ENCODE results near the gene SMCO4.
"Not testable (repeated sequence)": the region's sequence is repeated elsewhere in the genome, so short reads cannot be mapped to it uniquely, and the experiment has no call there.

SMCO4 gene

GRCh38 chr11:93477684-93478234 lies 65.4 kb downstream of the SMCO4 start:
- no peak overlapping the region for H3K4me3 Mint-ChIP-seq
- no peak for ATAC-seq (replicated peaks)
- no peak overlapping the region for H3K27ac Mint-ChIP-seq
- H3K4me1 Mint-ChIP-seq = peaks cover 0 to 2% of the 10 kb centered on the region in 2 donors
- peaks cover 0 to 3% of the 10 kb centered on the region in 2 donors for H3K27me3 Mint-ChIP-seq
- no peaks in the 10 kb centered on the region for H3K9me3 Mint-ChIP-seq
- no peaks in the 10 kb centered on the region for H3K36me3 Mint-ChIP-seq
- no peak for DNase-seq

GRCh38 chr11:93476796-93477195 lies 66.4 kb downstream of the SMCO4 start:
- Mint-ChIP-seq H3K4me1 (peaks cover 0 to 2% of the 10 kb centered on the region in 2 donors), H3K27ac (no peak overlapping the region), H3K36me3 (no peaks in the 10 kb centered on the region), H3K9me3 (no peaks in the 10 kb centered on the region), H3K27me3 (peaks cover 0 to 3% of the 10 kb centered on the region in 2 donors), H3K4me3 (no peak overlapping the region)
- DNase-seq (no peak), ATAC-seq (replicated peaks) (no peak)

GRCh38 chr11:93474123-93474522 lies 69.1 kb downstream of the SMCO4 start:
- Mint-ChIP-seq H3K27me3 (peaks cover 0 to 3% of the 10 kb centered on the region in 2 donors), H3K4me1 (peaks cover 0 to 2% of the 10 kb centered on the region in 2 donors), H3K4me3 (no peak overlapping the region), H3K9me3 (no peaks in the 10 kb centered on the region), H3K36me3 (no peaks in the 10 kb centered on the region), H3K27ac (no peak overlapping the region)
- ATAC-seq (replicated peaks) (no peak), DNase-seq (no peak)

DNA sequence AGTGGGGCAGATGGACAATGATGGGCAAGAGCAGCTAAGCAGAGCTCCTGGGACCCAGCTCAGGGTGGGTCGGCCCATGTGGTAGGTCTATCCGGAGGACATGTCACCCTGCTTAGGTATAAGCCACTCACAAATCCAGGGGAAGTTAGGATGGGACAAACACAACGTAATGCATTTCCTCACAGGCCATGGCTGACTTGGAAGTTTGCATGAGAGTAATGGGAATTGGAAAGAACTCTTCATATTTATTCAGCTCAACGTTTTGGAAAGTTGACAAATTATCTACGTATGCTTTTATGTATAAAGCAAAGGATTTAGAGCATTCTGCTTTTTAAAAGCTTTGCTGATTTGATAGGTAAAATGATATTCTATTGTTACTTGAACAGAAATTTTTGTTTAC lies 74.9 kb downstream of the SMCO4 start:
- H3K27me3 Mint-ChIP-seq = no peaks in the 10 kb centered on the region
- H3K9me3 Mint-ChIP-seq = peaks cover 2 to 9% of the 10 kb centered on the region in 2 donors
- H3K27ac Mint-ChIP-seq = no peak overlapping the region
- no peak for DNase-seq
- no peaks in the 10 kb centered on the region for H3K36me3 Mint-ChIP-seq
- no peaks in the 10 kb centered on the region for H3K4me1 Mint-ChIP-seq
- no peak for ATAC-seq (replicated peaks)
- H3K4me3 Mint-ChIP-seq = no peak overlapping the region

GRCh38 chr11:93467054-93467453 lies 76.1 kb downstream of the SMCO4 start:
- ATAC-seq (replicated peaks) = no peak
- Mint-ChIP-seq H3K9me3 (peaks cover 6 to 12% of the 10 kb centered on the region in 2 donors), H3K27ac (no peak overlapping the region), H3K4me1 (no peaks in the 10 kb centered on the region), H3K27me3 (no peaks in the 10 kb centered on the region), H3K36me3 (no peaks in the 10 kb centered on the region), H3K4me3 (no peak overlapping the region)
- DNase-seq = no peak

DNA sequence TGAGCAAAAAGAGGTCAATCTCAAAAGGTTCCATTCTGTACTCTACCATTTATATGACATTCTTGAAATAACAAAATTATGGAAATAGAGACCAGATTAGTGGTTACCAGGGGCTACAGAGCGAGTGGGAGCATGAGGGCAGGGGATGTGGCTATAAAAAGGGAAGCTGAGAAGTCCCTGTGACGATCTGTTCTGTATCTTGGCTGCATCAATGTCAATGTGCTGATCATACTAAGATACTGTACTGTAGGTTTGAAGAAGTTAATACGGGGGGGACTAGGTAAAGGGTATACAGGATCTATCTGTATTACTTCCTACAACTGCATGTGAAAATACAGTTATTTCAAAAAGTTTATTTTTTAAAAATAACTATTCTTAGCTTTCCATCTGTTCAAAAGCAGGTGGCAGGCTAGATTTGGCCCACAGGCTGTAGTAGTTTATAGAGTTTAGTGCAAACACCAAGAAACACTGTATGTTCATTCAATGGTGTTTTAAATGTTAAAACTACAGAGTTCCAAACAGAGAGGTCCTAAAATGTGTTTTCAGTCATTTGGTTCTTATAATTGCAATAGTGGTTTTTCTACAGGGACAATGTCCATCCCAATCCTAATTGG lies 78.2 kb downstream of the SMCO4 start:
- no peak for DNase-seq
- no peaks in the 10 kb centered on the region for H3K36me3 Mint-ChIP-seq
- no peak overlapping the region for H3K27ac Mint-ChIP-seq
- peaks cover 6 to 13% of the 10 kb centered on the region in 2 donors for H3K9me3 Mint-ChIP-seq
- H3K27me3 Mint-ChIP-seq = no peaks in the 10 kb centered on the region
- H3K4me1 Mint-ChIP-seq = no peaks in the 10 kb centered on the region
- ATAC-seq (replicated peaks) = peak; percentile 23 to 48
- H3K4me3 Mint-ChIP-seq = no peak overlapping the region

DNA sequence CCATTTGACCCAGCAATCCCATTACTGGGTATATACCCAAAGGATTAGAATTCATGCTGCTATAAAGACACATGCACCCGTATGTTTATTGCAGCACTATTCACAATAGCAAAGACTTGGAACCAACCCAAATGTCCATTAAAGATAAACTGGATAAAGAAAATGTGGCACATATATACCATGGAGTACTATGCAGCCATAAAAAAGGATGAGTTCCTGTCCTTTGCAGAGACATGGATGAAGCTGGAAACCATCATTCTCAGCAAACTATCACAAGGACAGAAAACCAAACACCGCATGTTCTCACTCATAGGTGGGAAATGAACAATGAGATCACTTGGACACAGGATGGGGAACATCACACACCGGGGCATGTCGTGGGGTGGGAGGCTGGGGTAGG lies 79.5 kb downstream of the SMCO4 start:
- not testable (repeated sequence) for H3K36me3 Mint-ChIP-seq; H3K4me1 Mint-ChIP-seq; ATAC-seq (replicated peaks); H3K4me3 Mint-ChIP-seq; DNase-seq; H3K27ac Mint-ChIP-seq; H3K27me3 Mint-ChIP-seq
- peaks cover 6 to 13% of the 10 kb centered on the region in 2 donors for H3K9me3 Mint-ChIP-seq

DNA sequence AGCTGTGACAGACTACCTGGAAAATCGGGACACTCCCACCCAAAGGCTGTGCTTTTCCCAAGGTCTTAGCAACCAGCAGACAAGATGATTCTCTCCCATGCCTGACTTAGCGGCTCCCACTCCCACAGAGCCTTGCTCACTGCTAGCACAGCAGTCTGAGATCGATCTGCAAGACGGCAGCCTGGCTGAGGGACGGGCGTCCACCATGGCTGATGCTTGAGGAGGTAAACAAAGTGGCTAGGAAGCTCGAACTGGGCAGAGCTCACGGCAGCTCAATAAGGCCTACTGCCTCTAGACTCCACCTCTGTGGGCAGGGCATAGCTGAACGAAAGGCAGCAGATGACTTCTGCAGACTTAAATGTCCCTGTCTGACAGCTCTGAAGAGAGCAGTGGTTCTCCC lies 84.9 kb downstream of the SMCO4 start:
- peaks cover 4 to 8% of the 10 kb centered on the region in 2 donors for H3K27me3 Mint-ChIP-seq
- no peak for DNase-seq
- H3K4me1 Mint-ChIP-seq = no peaks in the 10 kb centered on the region
- no peak overlapping the region for H3K4me3 Mint-ChIP-seq
- ATAC-seq (replicated peaks) = no peak
- H3K9me3 Mint-ChIP-seq = peaks cover 4% of the 10 kb centered on the region in 2 donors
- no peak overlapping the region for H3K27ac Mint-ChIP-seq
- no peaks in the 10 kb centered on the region for H3K36me3 Mint-ChIP-seq

DNA sequence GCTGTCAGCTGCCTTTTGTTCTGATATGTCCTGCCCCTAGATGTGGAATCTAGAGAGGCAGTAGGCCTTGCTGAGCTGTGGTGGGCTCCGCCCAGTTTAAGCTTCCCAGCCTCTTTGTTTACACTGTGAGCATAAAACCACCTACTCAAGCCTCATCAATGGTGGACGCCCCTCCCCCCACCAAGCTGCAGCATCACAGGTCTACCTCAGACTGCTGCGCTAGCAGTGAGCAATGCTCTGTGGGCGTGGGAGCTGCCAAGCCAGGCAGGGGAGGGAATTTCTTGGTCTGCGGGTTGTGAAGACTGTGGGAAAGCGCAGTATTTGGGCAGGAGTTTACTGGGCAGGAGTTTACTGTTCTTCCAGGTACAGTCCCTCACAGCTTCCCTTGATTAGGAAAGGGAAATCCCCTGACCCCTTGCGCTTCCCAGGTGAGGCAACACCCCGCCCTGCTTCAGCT lies 98.5 kb downstream of the SMCO4 start:
- H3K4me1 Mint-ChIP-seq = no peaks in the 10 kb centered on the region
- H3K27me3 Mint-ChIP-seq = peaks cover 5% of the 10 kb centered on the region in 2 donors
- DNase-seq (no peak), ATAC-seq (replicated peaks) (no peak)
- no peaks in the 10 kb centered on the region for H3K36me3 Mint-ChIP-seq
- H3K4me3 Mint-ChIP-seq = no peak overlapping the region
- peaks cover 4 to 8% of the 10 kb centered on the region in 2 donors for H3K9me3 Mint-ChIP-seq
- H3K27ac Mint-ChIP-seq = no peak overlapping the region

DNA sequence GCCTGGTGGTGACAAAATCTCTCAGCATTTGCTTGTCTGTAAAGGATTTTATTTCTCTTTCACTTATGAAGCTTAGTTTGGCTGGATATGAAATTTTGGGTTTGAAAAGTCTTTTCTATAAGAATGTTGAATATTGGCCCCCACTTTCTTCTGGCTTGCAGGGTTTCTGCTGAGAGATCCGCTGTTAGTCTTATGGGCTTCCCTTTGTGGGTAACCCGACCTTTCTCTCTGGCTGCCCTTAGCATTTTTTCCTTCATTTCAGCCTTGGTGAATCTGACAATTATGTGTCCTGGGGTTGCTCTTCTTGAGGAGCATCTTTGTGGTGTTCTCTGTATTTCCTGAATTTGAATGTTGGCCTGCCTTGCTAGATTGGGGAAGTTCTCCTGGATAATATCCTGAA lies 100.0 kb downstream of the SMCO4 start:
- not testable (repeated sequence) for H3K27ac Mint-ChIP-seq; ATAC-seq (replicated peaks); H3K27me3 Mint-ChIP-seq; H3K4me1 Mint-ChIP-seq; H3K4me3 Mint-ChIP-seq; DNase-seq; H3K36me3 Mint-ChIP-seq; H3K9me3 Mint-ChIP-seq

GRCh38 chr11:93432247-93432646 lies 110.9 kb downstream of the SMCO4 start:
- no peak overlapping the region for H3K27ac Mint-ChIP-seq
- DNase-seq = no peak
- ATAC-seq (replicated peaks) = peak in 1 of 2 donors; percentile 25
- no peaks in the 10 kb centered on the region for H3K4me1 Mint-ChIP-seq
- H3K36me3 Mint-ChIP-seq = no peaks in the 10 kb centered on the region
- peaks cover 0 to 3% of the 10 kb centered on the region in 2 donors for H3K9me3 Mint-ChIP-seq
- H3K4me3 Mint-ChIP-seq = no peak overlapping the region
- H3K27me3 Mint-ChIP-seq = no peaks in the 10 kb centered on the region

Data from stimulated activated naive B cell treated with anti-CD40 and anti-IgM and Interleukin-4, amounts not matched to agents 10 μg/mL and 1 μg/mL and 100 μg/mL, for 72 hours (primary cell).